Stimulated activated CD4-positive, alpha-beta T cell treated with anti-CD3 and anti-CD28 coated beads, Interleukin-12 subunit alpha, Interleukin-12 subunit beta, amount 100 ng/mL, for 48 hours (primary cell): ENCODE results near the gene ANKRD31.

Experiments
- DNase-seq, 3 donors: peaks; one replicate each; pipeline ENCODE4 v3.0.0-alpha.2; 2020; ENCODE audit warnings: low read depth in 2 of 3, low spot score in 1 of 3

Gene ANKRD31

DNA sequence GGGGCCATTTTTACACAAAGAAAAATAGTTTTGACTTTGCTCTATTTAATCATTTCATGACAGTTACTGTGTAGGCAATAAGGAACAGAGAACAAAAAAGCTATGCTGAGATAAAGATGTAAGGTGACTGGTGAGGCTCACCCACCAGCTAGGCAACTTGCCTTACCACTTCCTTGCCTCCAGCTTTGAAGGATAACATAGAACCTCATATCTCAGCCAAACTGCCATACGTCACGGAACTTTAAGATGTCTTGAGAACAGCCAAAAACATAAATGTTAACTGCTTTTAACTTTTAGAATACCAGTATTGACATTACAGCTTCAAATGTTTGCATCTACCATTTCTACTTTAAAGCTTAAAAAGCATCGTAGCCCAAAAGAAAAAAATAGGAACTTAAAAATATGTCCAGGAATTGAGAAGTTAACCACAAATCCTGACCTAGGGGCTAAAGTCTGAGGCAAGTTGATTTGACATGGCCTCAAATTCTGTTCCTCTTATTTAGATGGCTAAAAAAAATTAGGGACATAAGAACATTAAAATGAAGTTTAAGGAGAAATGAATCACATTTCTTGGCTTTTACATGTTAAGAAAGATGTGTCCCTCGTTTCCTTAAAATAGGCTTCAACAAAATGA lies 176.6 kb downstream of the ANKRD31 start:
- no peak for DNase-seq

DNA sequence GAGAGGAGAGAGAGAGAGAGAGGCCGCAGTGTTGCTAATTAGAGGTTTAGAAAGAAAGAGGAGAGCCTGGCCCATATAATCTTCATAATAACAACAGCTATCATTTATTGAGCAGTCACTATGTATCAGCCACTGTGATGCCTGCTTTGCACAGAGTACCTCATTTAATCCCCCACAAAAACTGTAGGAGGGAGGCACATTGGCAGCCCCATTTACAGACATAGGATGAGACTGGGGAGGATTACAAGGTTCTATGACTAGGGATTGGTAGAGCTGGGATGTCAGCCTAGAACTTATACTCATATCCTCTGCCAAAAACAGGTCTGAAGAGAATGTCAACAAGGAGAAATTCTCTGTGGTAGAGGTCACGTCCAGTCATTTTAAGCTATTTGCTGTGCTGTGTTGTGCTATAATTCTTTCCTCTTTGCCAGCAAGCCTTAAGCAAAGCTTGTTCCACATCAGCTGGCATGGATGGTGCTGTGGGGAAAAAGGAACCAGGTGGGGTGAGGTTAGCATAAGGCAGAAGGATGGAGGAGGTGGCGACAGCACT lies 177.6 kb downstream of the ANKRD31 start:
- no peak for DNase-seq

DNA sequence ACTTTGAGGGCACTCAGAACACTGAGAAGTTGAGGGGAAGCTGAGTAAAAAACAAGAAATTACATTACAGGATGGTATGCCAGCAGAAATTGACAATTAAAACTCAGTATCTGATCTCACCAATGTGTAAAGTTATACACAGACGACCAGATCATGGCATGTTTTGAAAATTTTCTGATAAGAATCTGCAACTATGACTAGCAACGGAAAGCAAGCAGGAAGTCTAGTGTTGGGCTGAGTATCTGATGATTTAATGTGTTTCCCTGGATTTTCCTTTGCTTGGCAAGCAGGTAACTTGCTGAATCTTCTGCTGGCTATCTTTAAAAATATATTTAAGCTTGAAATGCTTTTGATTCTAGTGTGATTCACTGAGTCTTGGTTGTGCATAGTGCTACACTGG lies 179.1 kb downstream of the ANKRD31 start:
- DNase-seq, result no peak

DNA sequence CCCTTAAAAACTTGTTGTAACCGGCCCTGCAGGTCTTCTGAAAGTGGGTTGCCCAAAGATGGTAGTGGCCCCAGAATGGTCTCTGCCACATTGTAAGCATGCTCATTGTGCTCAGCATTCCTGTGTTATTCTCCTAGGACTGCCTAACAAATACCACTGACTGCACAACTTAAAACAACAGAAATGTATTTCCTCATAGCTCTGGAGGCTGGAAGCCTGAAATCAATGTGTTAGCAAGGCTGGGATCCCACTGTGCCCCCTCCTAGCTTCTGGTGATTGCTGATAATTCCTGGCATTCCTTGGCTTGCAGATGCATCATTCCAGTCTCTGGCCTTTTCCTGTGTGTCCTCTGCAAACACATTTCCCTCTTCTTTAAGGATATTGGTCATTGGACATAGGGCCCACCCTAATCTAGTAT lies 180.9 kb downstream of the ANKRD31 start:
- DNase-seq, result no peak

DNA sequence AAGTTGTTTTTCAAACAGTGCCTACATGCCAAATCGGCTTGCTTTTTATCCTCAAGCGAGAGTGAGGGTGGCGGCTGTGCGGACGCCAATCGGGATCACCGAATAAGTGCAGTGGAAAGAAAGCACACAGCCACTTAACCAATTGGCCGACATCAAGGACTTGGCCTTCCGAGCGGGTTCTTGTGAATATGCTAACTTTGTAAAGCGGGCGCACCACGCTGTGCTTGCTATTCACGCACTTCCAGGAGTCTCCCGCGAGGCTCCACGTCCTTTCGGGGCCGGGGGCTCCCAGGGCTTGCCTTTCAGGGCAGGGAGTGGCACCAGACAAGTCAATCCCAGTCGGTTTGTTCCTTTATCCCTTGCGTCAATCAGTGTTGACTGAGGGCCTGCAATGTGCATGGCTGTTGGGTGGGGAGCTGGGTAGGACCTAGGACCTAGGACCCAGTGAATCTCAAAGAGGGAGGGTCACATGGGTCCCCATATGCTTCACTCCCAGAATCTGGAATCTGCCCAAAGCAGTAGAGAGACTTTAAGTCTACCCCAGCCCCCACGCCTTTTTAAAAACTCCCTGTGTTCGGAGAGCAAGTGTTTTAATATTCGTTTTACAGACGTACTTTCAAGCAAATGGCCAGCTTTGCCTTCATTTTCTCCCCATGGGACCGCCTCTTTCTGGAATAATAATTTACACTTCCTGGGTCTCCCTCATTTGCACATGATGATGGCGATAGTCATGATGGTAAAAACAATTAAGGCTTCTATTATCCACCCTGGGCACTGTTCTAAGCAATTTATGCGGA lies 182.3 kb downstream of the ANKRD31 start:
- DNase-seq, result no peak

DNA sequence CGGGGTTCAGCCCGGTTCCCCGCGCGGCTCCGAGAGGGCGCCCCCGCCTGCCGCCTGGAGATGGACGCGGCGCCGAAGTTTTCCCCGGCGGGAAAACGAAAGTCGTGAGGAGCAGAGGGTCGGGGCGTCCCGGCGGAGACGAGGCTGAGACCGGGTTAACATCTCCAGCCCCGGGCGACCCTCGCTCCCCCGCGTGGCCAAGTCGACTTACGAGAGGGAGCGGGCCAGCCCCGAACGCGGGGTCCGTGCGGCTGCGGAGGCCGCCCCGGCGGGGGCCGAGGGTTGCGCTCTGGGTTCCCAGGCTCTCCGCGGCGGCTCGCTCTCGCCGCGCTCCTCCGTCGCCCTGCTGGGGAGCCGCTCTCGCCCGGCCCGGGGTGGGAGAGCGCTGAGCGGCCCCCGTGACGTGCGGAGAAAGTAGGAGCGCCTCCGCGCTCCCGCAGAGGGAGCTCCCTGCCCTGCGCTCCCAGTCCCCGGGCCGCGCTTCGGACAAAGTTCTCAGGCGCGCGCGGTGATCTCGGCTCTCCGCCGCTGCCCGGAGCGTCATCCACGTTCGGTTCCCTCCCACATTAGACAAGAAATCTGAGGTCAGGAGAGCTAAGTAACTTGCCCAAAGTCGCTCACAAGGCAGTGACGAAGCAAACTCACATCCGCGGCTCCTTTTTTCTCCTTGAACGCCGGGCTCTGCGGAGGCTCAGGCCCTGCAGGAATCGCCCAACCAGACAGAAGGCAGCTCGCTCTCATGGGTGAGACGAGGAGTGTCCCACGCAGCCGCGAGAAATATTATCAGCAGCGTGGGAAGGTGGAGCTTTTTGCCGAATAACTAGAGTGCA lies 183.2 kb downstream of the ANKRD31 start:
- peak in 1 of 3 donors; percentile 43 for DNase-seq

DNA sequence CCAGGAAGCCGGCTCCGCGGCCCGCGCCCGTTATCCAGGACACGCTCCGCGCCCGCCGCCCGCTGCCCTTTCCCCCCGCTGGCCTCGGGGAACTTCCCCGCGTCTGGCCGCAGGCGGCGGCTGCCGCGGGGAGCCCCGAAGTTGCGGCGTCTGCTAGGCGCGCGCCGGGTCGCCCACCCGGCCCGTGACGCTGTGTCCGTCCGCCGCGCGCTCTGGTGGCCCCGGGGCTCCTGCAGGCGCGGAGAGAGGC lies 183.7 kb downstream of the ANKRD31 start:
- no peak for DNase-seq

DNA sequence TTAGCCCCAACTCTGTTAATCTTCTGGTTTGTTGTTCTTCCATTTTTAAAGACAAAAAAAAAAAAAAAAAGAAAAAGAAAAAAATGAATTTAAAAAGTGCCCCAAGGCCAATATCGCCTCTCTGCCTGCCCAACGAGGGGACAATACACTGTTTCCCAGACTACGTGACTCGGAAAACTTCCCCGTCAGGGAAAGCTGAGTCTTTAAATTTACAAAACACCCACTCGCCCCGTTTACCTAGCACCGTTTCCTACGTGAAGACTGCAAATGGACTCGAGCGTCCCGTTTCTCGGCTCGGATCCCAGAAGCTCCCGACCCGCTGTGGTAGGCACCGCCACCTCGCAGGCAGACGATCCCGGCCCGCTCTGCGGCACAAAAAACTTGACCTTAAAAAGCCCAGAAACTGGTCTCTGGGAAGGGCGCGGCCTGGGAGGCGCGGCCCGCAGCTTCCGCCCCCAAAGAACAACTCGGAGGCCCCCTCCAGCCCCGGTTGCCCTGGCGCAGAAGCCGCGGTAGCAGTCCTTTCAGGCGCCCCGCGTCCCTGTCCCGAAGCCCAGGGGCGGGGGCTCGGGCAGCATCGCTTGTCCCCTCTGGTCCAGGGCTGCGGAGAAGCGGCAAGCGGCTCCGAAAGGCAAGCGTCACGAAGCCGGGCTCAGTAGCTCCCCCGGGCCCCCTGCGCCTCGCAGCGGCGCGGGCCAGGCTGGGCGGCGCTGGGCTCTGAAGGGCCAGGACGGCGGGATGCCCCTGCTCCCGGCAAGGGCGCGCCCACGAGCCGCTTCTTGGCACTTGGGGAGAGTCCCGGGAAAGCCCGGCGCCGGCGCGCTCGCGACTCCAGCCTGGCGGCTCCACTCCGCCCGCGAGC lies 184.3 kb downstream of the ANKRD31 start, which contains the start of gene GCNT4:
Gene GCNT4, minus strand, starts transcription at position 367 of the 862 bp plus-strand sequence. CDS start 22,521 bp downstream, outside the sequence.
- DNase-seq, result peak in 1 of 3 donors; percentile 53

DNA sequence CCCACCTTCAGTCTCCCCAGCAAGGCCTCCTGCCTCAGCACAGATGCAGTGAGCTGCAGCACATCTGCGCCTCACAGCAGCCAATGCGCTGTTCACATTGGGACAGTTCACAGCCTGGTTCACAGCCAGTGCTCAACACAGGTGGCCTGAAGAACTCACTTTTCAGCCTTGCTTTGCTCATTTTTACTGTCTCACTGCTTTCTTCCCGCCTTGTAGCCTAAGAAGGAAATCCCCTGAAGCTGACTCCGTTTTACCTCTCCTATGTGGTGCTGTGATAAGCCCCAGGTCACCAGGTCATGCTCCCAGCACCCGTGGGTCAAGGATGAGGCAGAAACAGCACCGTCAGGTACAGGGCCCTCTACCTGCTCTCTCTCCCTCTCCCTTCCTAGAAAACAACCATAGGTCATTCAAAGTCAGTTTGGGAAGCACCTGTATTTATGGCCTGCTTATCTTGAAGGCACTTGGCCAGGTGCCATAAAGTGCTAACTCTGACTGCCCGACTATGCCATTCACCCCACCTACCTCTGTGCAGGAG lies 185.4 kb downstream of the ANKRD31 start:
- no peak for DNase-seq

DNA sequence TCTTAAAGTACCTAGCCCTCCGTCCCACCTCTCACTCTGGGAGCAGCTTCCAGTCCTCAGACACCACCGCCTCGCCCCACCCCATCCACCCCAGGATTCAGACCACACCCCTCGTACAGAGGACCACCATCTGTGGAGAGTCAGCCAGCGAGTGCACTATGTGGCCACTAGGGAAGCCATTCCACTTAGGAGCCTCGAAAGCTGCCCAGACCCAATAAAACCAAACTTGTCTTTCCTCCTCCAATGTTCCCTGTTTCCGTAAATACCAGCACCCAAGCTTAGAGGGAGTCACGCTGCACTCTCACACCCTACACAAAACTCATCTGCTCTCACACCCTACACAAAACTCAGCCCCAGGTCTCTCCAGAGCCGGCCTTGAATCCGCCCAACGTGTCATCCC lies 186.3 kb downstream of the ANKRD31 start:
- DNase-seq, result no peak

DNA sequence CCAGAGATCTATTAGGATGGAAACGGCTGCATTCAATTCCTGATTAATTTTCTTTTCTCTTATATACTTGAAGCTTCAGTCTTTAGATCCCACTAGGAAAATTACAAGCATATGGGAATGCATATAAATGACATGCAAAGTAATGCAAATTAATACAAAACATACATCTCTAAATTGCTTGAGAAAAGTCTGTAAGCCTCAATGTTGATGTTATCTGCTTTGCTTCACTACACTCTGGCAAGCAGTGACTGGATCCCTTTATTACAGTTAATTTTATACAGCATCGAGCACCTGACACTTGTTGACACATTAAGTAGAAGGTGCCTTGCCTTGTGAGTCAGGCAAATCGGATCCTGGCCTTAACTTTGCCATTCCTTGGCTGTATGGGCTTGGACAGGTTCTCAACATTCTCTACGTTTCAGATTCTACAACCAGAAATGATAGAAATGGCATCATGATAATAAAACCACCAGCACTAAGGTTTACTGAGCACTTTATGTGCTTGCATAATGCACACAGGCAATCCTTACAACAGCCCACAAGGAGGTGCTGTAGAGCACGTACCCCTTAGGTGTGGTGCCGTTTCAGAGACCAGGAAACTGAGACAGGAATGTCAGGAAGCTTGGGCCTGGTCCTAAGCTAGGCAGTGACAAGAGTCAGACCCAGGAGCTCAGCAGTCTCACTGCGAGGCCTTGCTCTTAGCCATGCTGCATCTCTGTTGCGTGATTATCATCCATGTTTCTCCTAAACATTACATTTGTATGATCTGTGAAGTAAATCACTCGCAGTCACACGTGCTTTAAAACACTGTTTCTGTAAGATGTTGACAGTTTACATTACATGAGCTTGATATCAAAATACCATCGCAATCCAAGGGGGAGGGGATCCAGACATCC lies 187.0 kb downstream of the ANKRD31 start:
- DNase-seq, result peak; percentile 42 to 56 (median 44)

DNA sequence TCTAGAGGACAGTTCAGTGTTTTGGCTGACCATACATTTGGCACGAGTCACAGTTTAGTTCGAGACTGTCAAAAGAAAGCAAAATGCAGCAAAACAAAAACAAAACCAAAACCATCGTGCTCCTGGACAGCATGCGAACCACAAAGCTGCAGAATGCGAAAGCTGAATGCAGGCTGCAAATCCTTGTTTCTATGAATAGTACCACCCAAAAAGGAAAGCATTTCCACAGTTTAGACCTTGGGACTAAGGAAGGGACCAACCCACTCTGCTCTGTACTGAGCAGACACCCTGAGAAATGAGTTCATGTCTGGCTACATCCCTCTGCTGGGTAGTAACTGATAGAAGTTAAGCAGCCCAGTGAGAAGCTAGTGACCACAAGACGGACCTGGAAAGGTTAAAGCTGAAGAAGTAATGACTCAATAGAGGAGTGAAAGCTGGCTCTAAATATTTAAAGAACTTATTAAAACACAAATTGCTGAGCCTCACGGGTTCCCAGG lies 188.2 kb downstream of the ANKRD31 start:
- no peak for DNase-seq

DNA sequence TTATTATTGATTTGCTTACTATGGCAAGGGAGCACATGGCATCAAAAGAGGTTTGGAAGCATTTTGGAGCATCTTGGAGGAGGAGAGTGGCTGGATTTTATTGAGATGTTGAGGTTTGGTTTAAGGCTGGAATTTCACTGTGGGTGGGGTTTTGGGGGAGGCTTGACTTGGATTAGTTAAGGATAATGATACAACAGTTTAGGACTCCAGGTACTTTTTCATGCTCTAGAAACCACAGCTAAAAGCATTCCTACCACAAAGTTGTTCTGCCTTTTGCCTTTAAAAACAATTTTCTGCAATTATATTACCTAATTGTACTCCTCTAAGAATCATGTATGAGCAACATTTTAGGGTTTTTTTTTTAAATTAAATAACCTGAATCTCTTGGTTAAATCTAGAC lies 189.3 kb downstream of the ANKRD31 start:
- no peak for DNase-seq

DNA sequence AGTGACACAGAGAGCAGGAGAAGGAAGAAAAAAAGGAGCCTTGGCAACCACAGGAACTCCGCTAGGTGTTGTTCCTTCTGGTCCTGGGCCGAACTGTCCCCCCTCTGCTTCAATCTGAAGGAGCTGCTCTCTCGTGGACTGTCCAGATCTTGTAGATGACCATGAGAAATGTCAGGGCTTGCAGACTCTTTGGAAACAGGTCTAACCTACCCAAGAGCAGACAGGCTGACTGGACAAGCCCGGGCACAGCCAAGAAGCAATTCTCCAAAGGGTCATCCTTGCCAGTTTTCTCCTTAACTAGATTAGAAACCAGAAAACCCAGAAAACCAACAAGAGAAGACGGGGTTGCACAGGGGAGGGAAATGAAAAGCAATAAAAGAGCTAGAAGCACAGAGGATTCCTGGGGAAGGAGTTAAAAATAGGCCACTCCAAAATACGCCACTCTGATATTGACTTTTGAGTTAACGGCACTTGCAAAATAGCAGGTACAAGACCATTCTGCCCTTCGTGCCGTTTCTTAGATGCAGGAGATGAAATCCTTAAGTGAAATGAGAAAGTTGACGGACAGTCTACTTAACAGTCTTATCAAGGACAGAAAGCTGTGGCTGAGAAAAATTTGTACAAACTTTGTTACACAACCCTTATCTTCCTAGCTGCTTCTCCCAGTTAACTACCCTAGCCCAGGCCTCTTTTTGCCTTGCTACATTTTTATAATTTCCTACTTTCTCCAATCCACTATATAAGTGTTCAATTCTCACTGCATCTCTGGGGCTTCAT lies 190.1 kb downstream of the ANKRD31 start:
- no peak for DNase-seq

DNA sequence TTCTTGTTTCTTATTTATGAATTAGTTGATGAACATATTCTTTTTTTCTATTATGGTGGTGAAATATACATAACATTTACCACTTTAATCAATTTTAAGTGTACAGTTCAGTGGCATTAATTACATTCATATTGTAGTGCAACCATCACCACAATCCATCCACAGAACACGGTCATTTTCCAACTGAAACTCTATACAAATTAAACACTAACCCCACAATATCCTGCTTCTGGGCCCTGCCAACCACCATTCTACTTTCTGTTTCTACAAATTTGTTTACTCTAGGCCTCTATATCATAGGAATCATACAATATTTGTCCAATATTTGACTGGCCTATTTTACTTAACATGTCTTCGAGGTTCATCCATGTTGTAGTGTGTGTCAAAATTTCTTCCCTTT lies 191.6 kb downstream of the ANKRD31 start:
- DNase-seq, result no peak

DNA sequence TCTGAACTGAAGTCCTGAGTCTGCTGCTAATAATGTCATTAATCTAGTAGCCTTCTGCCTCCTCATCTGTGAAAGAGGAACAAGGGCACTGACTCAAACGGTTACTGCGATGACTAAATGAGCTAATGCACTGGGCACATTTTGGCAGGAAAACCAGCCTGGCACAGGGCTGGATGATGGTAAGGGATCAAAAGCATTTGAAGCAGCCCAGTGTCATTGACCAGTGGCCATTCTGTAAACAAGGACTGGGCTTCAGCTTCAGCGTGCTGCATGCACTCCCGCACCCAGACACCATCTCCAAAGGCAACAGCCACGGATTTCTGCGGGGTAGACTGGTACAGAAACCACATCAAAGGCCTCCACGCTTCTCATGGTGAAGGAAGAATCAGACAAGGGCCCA lies 192.3 kb downstream of the ANKRD31 start:
- DNase-seq, result no peak

DNA sequence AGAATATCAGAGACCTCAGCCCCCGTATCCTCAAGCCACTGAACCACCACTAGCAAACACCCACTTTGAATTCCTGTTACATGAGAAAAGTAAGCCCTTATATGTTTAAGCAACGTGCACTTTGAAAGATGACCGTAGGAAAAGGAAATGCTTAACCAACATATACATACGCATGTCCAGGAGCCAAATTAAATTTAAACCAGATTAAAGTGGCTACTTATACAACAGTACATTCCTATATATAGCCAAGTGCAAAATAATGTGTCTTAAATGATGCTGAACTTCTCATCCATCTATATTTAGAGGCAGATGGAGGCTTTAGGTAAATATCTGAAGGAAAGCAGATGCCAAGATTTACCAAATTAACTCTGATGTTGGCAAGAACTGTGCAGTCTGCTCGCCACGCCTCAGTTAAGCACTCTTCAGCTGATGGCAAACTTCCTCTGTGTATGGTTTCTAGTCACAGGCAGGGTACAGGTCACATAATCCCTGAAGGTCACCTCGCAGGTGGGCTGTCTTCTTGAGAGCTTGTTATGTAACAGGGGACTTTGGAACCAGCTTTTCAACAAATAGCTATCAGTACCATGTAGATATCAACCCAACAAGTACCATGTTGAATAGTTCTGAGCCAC lies 192.9 kb downstream of the ANKRD31 start:
- no peak for DNase-seq

DNA sequence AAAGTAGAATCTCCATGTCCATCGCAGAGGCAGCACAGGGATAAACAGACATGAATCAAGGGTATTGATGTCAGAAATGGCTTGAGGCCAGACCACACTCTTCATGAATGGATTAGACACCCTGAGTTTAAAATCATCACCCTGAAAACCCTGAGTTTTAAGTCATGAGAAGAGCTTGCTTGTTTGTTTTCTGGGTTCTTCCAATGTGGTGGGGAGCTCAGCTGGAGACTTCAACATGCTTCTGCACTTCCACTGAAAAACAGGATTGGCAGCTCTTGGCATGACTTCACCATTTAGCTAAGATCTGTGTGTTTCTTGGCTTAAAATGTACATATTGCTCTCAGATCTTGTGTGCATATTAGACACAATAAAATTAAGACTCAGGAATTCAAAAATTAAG lies 194.2 kb downstream of the ANKRD31 start:
- no peak for DNase-seq
